ENCODE results near the gene SHMT1.
"Not testable (repeated sequence)": the region's sequence is repeated elsewhere in the genome, so short reads cannot be mapped to it uniquely, and the experiment has no call there.

DNA sequence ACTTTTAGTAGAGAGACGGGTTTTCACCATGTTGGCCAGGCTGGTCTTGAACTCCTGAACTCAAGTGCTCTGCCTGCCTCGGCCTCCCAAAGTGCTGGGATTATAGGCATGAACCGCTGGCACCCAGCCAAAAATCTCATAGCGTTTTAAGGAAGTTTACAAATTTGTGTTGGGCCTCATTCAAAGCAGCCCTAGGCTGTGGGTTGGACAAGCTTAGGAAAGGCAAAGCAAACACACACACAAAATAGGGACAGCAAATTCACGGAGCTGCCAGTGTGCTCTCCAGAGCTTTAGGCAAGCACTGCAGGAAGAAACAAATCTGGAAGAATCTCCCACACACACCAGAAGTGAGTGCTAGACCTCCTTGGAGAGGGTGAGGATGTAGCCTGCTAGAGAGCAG, 39.8 kb upstream of the SHMT1 start:
- TF ChIP-seq POLR2A, POLR2AphosphoS5 (IDR thresholded peaks at IDR 0.05): not testable (repeated sequence)
- TF ChIP-seq, protein P1, sequence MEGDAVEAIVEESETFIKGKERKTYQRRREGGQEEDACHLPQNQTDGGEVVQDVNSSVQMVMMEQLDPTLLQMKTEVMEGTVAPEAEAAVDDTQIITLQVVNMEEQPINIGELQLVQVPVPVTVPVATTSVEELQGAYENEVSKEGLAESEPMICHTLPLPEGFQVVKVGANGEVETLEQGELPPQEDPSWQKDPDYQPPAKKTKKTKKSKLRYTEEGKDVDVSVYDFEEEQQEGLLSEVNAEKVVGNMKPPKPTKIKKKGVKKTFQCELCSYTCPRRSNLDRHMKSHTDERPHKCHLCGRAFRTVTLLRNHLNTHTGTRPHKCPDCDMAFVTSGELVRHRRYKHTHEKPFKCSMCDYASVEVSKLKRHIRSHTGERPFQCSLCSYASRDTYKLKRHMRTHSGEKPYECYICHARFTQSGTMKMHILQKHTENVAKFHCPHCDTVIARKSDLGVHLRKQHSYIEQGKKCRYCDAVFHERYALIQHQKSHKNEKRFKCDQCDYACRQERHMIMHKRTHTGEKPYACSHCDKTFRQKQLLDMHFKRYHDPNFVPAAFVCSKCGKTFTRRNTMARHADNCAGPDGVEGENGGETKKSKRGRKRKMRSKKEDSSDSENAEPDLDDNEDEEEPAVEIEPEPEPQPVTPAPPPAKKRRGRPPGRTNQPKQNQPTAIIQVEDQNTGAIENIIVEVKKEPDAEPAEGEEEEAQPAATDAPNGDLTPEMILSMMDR (IDR thresholded peaks at IDR 0.05), result not testable (repeated sequence)

Measured in suprapubic skin (tissue), 4 donors.